Activated B cell treated with CpG ODN at 0.5 μM for 24 hours (primary cell): Measurements from ENCODE around the gene MB21D2. TPM values are rescaled to one million over a fixed set of nuclear protein-coding genes. Genes with fewer than 3 reads are reported as not detected.

Experiments
- ATAC-seq: fragments of 200-7000 bp; cut with Tn5 transposase; one replicate; pipeline ENCODE4 v1.10.0; 2021; ENCODE audit warnings: low read depth, mild to moderate bottlenecking, moderate library complexity
- CTCF ChIA-PET: fragments of 350-600 bp; sonication (Branson Sonifier 250); formaldehyde crosslinking; loops from one replicate; lab custom pipeline; 2021; ENCODE audit warnings: antibody characterized with exemption; lab: Charles Lee
- POLR2A ChIA-PET: fragments of 350-600 bp; sonication (Branson Sonifier 250); formaldehyde crosslinking; loops from one replicate; lab custom pipeline; 2021; ENCODE audit warnings: antibody characterized with exemption; lab: Charles Lee
- DNase-seq: peaks from one replicate; pipeline ENCODE4 v3.0.0; 2022
- H3K27ac Mint-ChIP-seq: one replicate; pipeline ENCODE4 v1.8.0; 2020; ENCODE audit warnings: mixed read lengths
- H3K27me3 Mint-ChIP-seq: one replicate; pipeline ENCODE4 v1.8.0; 2021; ENCODE audit warnings: mixed read lengths
- H3K36me3 Mint-ChIP-seq: one replicate; pipeline ENCODE4 v1.8.0; 2021; ENCODE audit warnings: low read depth, mixed read lengths
- H3K4me1 Mint-ChIP-seq: one replicate; pipeline ENCODE4 v1.8.0; 2021; ENCODE audit warnings: mixed read lengths
- H3K4me3 Mint-ChIP-seq: one replicate; pipeline ENCODE4 v1.8.0; 2020; ENCODE audit warnings: mild to moderate bottlenecking, mixed read lengths
- H3K9me3 Mint-ChIP-seq: one replicate; pipeline ENCODE4 v1.8.0; 2020; ENCODE audit warnings: mixed read lengths
- CTCF ChIP-seq: fragments of 200-600 bp; IDR thresholded peaks from one replicate; pipeline ENCODE4 v1.8.0; 2022; ENCODE audit warnings: antibody characterized with exemption, mild to moderate bottlenecking
- intact Hi-C: fragments of 100-400 bp; cut with micrococcal nuclease; formaldehyde crosslinking; loops from one replicate; pipeline ENCODE4 v1.15.1; 2024
- total RNA-seq: library from RNA; stranded (reverse); gene quantifications from 2 replicates; pipeline ENCODE4 v1.2.3, GENCODE V29; 2022

Gene MB21D2
- total RNA-seq, 1 donor from 2014 or later: 0.09 TPM

DNA sequence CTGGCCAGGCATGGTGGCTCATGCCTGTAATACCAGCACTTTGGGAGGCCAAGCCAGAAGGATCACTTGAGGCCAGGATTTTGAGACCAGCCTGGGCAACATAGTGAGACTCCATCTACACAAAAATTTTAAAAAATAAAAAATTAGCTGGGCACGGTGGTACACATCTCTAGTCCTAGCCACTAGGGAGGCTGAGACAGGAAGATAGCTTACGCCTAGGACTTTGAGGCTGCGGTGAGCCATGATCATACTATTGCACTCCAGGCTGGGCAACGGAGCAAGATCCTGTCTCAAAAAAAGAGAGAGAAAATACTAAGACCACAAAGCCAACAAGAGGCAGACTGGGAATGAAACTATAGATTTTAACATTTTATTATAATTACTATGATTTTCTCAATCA is 4.1 kb downstream of the MB21D2 start:
- DNase-seq: no peak
- no peak for ATAC-seq
- H3K4me1 Mint-ChIP-seq: peaks cover 21% of the 10 kb centered on the region
- intact Hi-C loops: no loop called here
- H3K4me3 Mint-ChIP-seq: no peak overlapping the region
- no peak for TF ChIP-seq CTCF
- CTCF ChIA-PET: no interaction called here
- peaks cover 50% of the 10 kb centered on the region for H3K27me3 Mint-ChIP-seq
- POLR2A ChIA-PET: no interaction called here
- no peaks in the 10 kb centered on the region for H3K9me3 Mint-ChIP-seq
- no peak overlapping the region for H3K27ac Mint-ChIP-seq
- H3K36me3 Mint-ChIP-seq: no peaks in the 10 kb centered on the region

DNA sequence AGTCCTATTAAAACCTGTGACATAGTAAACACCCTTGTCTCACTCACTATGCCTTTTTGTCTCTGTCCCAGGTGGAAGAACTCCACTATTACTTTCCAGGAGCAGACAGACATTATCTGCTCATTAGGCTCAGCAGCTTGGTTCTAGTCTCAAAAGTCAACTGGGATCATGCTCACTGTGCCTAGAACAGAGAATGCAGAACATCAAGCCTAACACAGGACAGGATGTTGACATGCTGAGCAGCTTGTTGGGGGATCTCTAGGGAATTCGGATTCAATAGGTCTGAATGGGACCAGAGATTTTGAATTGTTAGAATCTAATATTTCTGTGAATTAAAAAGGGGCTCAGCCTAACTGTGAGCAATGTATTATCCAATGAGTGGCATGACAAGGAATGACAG is 6.4 kb downstream of the MB21D2 start:
- peaks cover 31% of the 10 kb centered on the region for H3K27me3 Mint-ChIP-seq
- no peak for ATAC-seq
- ChIA-PET POLR2A (no interaction called here), CTCF (no interaction called here)
- no peak overlapping the region for H3K4me3 Mint-ChIP-seq
- no peak for TF ChIP-seq CTCF
- intact Hi-C loops: no loop called here
- no peak for DNase-seq
- H3K27ac Mint-ChIP-seq: no peak overlapping the region
- H3K4me1 Mint-ChIP-seq: peaks cover 2% of the 10 kb centered on the region
- H3K36me3 Mint-ChIP-seq: no peaks in the 10 kb centered on the region
- no peaks in the 10 kb centered on the region for H3K9me3 Mint-ChIP-seq

- H3K4me3 Mint-ChIP-seq: no peak overlapping the region
- peaks cover 12% of the 10 kb centered on the region for H3K27me3 Mint-ChIP-seq
- no peaks in the 10 kb centered on the region for H3K36me3 Mint-ChIP-seq
- DNase-seq: no peak
- CTCF ChIA-PET: no interaction called here
- no peak overlapping the region for H3K27ac Mint-ChIP-seq
- intact Hi-C loops: no loop called here
- no peaks in the 10 kb centered on the region for H3K4me1 Mint-ChIP-seq
- H3K9me3 Mint-ChIP-seq: peaks cover 4% of the 10 kb centered on the region
- POLR2A ChIA-PET: no interaction called here
- no peak for ATAC-seq
- TF ChIP-seq CTCF: no peak
Measured at GRCh38 chr3:192907784-192908183, 9.9 kb downstream of the MB21D2 start.

GRCh38 chr3:192906940-192907339 is 10.7 kb downstream of the MB21D2 start:
- intact Hi-C loops: no loop called here
- no peak overlapping the region for H3K27ac Mint-ChIP-seq
- no peaks in the 10 kb centered on the region for H3K36me3 Mint-ChIP-seq

DNA sequence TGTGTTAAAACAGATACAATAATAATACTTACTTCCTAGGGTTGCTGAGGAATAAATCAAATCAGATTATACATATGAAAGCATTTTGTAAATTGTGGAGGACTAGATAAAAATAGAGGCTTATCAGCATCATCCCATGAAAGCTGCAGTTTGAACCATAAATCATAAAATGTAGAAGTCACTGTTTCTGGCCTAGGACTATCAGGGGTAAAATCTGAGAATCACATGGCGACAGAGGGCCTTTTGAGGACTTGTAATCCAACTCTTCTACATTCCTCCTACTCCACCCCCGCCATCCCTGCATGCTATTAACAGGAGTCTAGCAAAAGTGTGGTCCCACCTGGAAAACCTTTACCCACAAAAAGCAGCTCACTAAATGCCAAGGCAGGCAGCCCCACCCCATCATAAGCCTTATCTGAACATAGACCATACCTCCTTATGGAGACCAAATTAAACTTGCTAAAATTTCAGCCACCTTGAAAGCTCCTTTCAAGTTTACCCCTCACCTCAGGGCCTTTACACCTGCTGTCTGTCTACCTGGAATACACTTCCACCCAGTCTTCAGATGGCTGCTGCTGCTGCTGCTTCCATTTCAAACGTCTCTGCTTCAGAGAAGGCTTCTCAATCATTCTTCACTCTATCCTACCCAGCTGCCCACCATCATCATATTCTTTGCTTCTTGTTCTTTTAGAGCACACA is 11.5 kb downstream of the MB21D2 start:
- Mint-ChIP-seq H3K4me3 (no peak overlapping the region), H3K27me3 (peaks cover 5% of the 10 kb centered on the region), H3K27ac (no peak overlapping the region), H3K4me1 (no peaks in the 10 kb centered on the region), H3K9me3 (peaks cover 4% of the 10 kb centered on the region), H3K36me3 (no peaks in the 10 kb centered on the region)
- no peak for TF ChIP-seq CTCF
- POLR2A ChIA-PET: no interaction called here
- CTCF ChIA-PET: interaction anchor here (1.1 kb wide), 1 partner anchor 16 kb away, joined by 3 read pairs; no protein-coding TSS in a partner anchor
- ATAC-seq: no peak
- intact Hi-C loops: no loop called here
- no peak for DNase-seq

More at GRCh38 chr3:192906940-192907339, 10.7 kb downstream of the MB21D2 start:
- H3K4me1 Mint-ChIP-seq: no peaks in the 10 kb centered on the region
- no peak for ATAC-seq
- ChIA-PET POLR2A (no interaction called here), CTCF (interaction anchor here (1.1 kb wide), 1 partner anchor 15 kb away, joined by 3 read pairs; no protein-coding TSS in a partner anchor)
- H3K4me3 Mint-ChIP-seq: no peak overlapping the region
- no peak for TF ChIP-seq CTCF
- peaks cover 4% of the 10 kb centered on the region for H3K9me3 Mint-ChIP-seq
- DNase-seq: no peak
- H3K27me3 Mint-ChIP-seq: peaks cover 7% of the 10 kb centered on the region
